ENCODE measurements around the gene SLC30A7.
A peak's percentile ranks its signal among the peaks of the same experiment; 100 is the strongest.
"Not testable (repeated sequence)": the region's sequence is repeated elsewhere in the genome, so short reads cannot be mapped to it uniquely, and the experiment has no call there.

Gene SLC30A7, protein sequence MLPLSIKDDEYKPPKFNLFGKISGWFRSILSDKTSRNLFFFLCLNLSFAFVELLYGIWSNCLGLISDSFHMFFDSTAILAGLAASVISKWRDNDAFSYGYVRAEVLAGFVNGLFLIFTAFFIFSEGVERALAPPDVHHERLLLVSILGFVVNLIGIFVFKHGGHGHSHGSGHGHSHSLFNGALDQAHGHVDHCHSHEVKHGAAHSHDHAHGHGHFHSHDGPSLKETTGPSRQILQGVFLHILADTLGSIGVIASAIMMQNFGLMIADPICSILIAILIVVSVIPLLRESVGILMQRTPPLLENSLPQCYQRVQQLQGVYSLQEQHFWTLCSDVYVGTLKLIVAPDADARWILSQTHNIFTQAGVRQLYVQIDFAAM

DNA sequence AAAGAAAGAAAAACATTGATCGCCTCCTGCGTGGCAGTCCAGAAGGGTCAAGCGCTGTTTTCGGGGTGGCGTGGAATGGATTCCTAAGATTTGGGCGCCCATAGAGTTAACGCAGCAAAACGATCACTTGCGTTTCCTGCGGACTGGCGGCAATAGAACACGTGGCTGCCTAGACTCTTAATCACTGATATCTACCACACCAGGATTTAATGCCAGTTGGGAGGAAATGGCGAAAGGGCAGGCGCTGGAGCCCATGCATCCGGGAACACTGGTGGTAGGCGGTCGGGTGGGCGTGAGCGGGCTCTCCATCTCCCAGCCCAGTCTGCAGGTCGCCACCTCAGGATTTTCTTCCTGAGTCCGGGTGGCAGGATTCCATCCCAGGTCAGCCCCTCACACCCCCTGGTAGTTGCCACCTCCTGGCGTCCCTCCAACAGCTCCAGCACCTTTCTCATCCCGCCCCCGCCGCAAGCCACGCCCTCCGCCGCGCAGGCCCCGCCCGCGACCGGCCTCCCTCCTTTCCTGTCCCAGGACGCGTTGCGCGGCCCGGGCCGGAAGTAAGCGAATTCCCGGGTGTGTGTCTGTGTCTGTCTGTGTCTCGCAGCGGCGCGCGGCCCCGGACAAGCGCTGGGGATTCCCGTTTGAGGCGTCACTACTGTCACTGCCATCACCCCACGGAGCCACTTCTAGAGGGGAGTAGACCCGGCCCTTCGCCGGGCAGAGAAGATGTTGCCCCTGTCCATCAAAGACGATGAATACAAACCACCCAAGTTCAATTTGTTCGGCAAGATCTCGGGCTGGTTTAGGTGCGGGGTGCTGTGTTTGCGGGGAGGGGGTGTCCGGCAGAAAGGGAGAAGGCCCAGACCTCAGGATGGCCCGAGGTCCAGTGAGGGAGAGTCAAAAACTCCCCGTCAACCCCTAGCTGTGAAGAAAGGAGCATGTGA is at the start of gene SLC30A7:
Gene SLC30A7 (plus strand): TSS at position 551 of the 941 bp plus-strand sequence. CDS start 173 bp downstream, at position 724.
- DNase-seq: peak; percentile 97

- DNase-seq: no peak
These were observed 48.4 kb upstream of the SLC30A7 start for GRCh38 chr1:100847361-100848082.

DNA sequence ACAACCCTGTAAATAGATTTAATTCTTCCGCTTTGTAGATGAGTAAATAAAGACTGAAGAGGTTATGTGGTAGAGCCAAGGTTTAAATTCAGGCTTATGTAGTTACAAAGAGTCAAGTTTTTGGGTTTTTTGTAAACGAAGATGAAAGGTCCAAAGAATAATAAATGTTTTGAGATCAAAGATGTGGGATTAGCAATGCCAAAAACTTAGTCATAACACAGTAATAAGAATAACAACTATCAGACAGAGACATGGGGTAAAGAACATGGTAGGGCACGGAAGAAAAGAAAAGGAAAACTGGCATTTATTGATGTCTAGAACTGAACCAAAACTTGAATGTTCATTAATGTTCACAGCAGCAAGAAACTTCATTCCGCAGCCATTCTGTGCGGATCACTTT is 44.2 kb upstream of the SLC30A7 start:
- DNase-seq: no peak

DNA sequence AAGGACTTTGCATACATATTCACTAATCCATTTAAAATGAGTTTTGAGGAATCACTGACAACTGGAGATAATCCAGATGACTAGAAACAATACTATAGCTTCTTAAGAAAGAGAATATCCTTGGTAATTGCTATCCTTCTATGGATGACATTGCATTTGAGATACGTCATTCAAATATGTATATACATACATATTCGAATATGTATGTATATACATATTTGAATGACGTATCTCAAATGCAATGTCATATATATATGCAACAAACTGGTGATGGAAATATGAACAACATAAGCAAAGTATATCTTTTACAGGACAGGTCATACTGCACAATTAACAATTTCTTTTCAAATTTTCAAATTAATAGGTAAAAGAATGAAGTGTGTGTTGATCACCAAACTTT is 42.9 kb upstream of the SLC30A7 start:
- DNase-seq: no peak

DNA sequence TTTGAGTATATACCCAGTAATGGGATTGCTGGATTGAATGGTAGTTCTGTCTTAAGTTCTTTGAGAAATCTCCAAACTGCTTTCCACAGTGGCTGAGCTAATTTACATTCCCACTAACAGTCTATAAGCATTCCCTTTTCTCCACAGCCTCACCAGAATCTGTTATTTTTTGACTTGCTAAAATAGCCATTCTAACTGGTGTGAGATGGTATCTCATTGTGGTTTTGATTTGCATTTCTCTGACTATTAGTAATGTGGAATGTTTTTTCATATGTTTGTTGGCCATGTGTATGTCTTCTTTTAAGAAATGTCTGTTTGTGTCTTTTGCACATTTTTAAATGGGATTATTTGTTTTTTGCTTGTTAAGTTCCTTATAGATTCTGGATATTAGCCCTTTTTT is 40.8 kb upstream of the SLC30A7 start:
- not testable (repeated sequence) for DNase-seq

- DNase-seq: no peak
These were observed 35.4 kb upstream of the SLC30A7 start for GRCh38 chr1:100860397-100860991.

GRCh38 chr1:100861379-100861778 is 34.5 kb upstream of the SLC30A7 start:
- DNase-seq: no peak

- no peak for DNase-seq
These were observed 33.3 kb upstream of the SLC30A7 start for GRCh38 chr1:100862591-100862990.

DNA sequence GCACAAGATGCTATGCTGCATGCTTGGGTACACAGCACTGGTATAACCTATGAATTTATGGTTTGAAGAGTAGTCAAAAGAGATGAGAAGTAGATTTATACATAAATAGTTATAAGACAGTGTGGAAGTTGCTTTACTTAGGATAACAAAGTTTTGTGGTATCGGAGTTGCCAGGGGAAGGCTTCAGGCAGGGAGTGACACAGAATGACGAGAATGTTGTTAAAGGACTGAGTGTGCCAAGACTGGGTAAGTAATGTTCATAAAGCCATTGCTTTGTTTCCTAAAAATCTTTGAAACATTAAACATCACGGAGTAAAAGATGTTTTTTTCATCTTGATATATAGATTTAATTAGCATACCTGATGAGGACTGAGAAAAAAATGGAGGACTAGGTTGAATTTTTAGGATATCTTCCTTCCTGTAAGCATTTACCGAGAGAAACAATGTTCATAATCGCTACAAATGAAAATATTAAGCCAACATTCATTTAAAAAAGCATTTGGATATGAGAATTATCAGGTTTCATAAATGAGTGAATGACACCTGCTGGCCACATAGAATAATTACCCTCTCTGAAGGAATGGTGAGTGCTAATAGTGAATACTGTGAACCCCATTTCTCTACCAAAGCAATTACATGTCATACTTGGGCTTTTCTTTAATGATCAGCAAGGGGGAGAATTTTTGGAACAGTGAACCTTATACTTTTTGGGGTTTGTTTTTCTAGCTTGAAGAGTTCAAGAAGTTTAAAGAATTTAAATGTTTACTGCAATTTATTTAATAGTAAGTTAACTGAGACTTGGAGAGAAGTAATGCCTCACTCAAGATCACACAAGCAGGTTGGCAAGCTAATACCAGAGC is 29.6 kb upstream of the SLC30A7 start:
- DNase-seq: no peak

- DNase-seq: no peak
These were observed 29.0 kb upstream of the SLC30A7 start for GRCh38 chr1:100866901-100867206.

GRCh38 chr1:100868364-100868995 is 27.4 kb upstream of the SLC30A7 start:
- no peak for DNase-seq

DNA sequence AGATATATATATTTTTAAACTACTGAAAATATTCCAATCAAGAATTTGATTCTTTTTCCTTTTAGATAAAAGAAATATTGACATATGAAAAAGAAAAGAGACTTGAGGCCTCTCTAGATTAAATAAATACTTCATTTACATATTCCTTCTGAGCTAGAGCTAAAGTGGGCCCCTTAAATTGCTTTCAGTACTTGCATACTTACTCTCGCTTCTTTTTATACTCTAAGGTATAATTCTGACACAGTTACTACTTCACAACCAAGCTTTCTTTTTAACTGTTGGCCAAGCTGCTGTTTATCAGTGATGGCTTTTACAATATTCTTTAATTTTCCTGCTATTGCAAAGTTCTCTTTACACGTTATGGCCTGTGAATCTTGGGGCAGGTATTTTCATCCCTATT is 25.9 kb upstream of the SLC30A7 start:
- no peak for DNase-seq

DNA sequence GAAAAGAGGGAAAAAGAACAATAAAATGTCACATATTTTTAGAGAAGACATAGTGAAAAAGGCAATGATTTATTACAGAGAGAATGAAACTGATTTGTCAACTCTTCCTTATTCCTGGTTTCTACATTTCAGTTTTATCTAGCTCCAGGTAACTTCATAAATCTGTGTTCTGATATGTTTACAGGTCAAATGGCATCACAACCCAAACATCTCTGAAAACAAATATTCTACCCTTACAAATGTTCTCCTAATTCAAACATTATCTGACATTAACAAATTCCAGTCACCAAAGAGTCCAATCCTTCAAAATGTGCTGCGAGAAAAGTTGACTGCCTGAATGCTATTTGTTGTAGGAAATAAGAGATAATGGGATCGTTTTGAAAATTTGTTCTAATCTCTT is 21.5 kb upstream of the SLC30A7 start:
- DNase-seq: no peak

- DNase-seq: no peak
These were observed 20.7 kb upstream of the SLC30A7 start for GRCh38 chr1:100875228-100875627.

DNA sequence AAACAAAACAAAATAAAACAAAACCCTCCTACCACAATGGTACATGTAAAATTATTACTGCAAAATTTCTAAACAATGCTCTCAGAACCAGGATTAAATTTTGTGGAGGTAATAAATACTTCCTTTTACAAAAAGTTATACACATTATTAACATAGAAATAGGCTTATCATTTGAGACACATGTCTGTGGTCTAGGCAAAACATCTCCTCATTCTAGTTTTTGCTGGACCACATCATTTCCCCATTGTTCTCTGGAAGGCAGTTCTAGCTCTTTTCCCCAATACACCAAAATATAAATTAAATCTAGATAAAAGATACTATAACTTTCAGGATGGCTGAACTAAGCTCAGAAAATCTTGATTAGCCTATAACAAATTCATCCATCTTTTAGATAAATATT is 19.6 kb upstream of the SLC30A7 start:
- DNase-seq: no peak

DNA sequence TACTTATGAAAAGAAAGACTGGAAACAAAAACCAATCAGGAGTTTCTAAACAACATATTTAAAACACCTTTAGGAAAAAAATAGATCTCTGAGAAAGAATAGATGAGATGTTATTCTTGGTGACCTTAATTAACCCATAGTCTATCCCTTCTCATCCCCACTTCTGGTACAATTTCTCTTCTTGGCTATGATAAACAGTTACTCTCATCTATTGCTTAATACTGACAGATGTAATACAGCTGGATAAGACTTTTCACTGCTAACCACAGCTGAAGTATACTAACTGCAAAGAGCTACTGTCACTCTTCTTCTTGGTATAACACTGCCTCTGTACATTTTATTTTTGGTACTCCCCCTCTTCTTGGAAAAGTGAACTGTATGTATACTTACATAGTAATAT is 16.5 kb upstream of the SLC30A7 start:
- DNase-seq: no peak

GRCh38 chr1:100881687-100882086 is 14.2 kb upstream of the SLC30A7 start:
- DNase-seq: no peak

GRCh38 chr1:100882698-100883097 is 13.2 kb upstream of the SLC30A7 start:
- DNase-seq: no peak

GRCh38 chr1:100883963-100884362 is 11.9 kb upstream of the SLC30A7 start:
- no peak for DNase-seq

DNA sequence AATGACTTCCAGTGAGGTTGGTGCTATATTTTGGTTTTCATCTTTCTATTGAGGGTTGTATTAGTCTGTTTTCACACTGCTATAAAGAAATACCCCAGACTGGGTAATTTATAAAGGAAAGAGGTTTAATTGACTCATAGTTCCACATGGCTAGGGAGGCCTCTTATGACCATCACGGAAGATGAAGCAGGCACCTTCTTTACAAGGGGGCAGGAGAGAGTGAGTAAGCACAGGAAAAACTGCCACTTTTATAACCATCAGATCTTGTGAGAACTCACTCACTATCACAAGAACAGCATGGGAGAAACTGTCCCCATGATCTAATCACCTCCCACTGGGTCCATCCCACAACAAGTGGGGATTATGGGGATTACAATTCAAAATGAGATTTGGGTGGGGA is 6.9 kb upstream of the SLC30A7 start:
- not testable (repeated sequence) for DNase-seq

DNA sequence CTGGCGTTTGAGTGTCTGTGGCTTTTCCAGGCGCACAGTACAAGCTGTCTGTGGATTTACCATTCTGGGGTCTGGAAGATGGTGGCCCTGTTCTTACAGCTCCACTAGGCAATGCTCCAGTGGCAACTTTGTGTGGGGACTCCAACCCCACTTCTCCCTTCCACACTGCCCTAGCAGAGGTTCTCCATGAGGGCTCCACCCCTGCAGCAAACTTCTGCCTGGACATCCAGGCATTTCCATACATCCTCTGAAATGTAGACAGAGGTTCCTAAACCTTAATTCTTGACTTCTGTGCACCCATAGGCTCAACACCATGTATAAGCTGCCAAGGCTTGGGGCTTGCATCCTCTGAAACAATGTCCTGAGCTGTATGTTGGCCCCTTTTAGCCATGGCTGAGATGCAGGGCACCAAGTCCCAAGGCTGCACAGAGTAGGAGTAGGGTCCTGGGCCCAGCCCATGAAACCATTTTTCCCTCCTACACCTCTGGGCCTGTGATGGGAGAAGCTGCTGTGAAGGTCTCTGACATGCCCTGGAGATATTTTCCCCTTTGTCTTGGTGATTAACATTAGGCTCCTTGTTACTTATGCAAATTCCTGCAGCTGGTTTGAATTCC is 5.9 kb upstream of the SLC30A7 start:
- DNase-seq: not testable (repeated sequence)
